Measurements from ENCODE around the gene ACSBG1. TPM values are rescaled to one million over a fixed set of nuclear protein-coding genes. Genes with fewer than 3 reads are reported as not detected.
A peak's percentile ranks its signal among the peaks of the same experiment; 100 is the strongest.

ACSBG1 gene
- total RNA-seq, 4 donors from 2014 or later, result 61.8 to 375 (median 102) TPM

DNA sequence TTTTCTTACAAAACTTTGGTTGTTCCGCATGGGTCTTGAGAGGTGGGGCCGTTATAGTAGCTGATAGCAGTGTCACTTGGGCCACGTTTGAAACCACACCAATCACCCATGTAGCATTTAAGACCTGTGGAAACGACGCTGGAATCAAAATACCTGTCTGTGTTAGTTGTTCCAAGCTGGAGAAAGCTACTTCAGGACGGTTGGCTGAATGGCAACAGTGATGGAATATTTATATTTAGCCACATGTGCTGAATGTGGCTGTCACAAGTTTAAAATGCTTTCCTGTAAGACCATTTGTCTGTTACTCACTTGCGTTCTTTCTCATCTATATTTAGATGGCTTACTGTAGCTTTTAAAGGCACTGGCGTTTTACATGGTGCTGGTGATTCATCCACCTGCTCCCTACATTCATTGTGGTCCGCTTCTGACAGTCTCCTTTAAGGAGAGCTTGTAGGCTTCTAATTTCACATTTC lies 31.4 kb upstream of the ACSBG1 start:
- Histone ChIP-seq H3K27me3 (no peaks in the 10 kb centered on the region), H3K4me1 (peaks cover 33% of the 10 kb centered on the region), H3K27ac (peak overlapping the region; percentile 24), H3K9me3 (no peaks in the 10 kb centered on the region), H3K36me3 (no peaks in the 10 kb centered on the region), H3K4me3 (peak overlapping the region; percentile 72)
- TF ChIP-seq EP300 (IDR thresholded peaks at IDR 0.05) (peak; percentile 23), CTCF (IDR thresholded peaks at IDR 0.05) (no peak), POLR2AphosphoS5 (IDR thresholded peaks at IDR 0.05) (no peak)
- WGBS, result 50% methylated on average over 9 of the region's 9 CpGs
- no peak for DNase-seq (ENCODE audit: low spot score in 2 of 2)

DNA sequence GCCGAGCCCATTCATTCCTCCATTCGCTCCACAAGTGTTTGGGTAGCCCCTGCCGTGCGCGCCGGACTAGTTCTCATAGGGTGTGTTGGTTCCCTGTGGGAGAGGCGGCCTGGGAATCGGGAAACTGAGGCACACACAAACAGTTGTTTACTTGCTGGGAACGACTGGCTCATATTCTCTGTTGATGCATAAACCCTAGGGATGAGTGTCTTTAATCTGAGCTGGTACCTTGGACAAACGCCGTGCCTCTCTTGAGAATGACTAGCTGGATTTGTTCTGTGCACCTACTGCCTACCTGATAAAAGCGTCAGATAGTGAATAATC lies 30.7 kb upstream of the ACSBG1 start:
- H3K4me3 ChIP-seq, result peak overlapping the region; percentile 72
- H3K27me3 ChIP-seq, result no peaks in the 10 kb centered on the region
- TF ChIP-seq POLR2A (IDR thresholded peaks at IDR 0.05), result no peak
- TF ChIP-seq POLR2AphosphoS5 (IDR thresholded peaks at IDR 0.05), result no peak
- no peak for TF ChIP-seq EP300 (IDR thresholded peaks at IDR 0.05)
- TF ChIP-seq CTCF (IDR thresholded peaks at IDR 0.05), result no peak
- H3K36me3 ChIP-seq, result no peaks in the 10 kb centered on the region
- H3K27ac ChIP-seq, result peak overlapping the region; percentile 86
- peaks cover 33% of the 10 kb centered on the region for H3K4me1 ChIP-seq
- 49% methylated on average over 12 of the region's 12 CpGs for WGBS
- DNase-seq (ENCODE audit: low spot score in 2 of 2), result no peak
- no peaks in the 10 kb centered on the region for H3K9me3 ChIP-seq

- peak in 1 of 2 donors; percentile 78 for DNase-seq (ENCODE audit: low spot score in 2 of 2)
- Histone ChIP-seq H3K9me3 (no peaks in the 10 kb centered on the region), H3K36me3 (no peaks in the 10 kb centered on the region), H3K4me3 (peak within 1 kb of the TSS; percentile 72), H3K27me3 (no peaks in the 10 kb centered on the region), H3K27ac (peak within 1 kb of the TSS; percentile 86), H3K4me1 (peaks cover 33% of the 10 kb centered on the region)
- WGBS, result 2% methylated on average over 11 of the region's 107 CpGs
- TF ChIP-seq CTCF (IDR thresholded peaks at IDR 0.05) (no peak), POLR2AphosphoS5 (IDR thresholded peaks at IDR 0.05) (no peak), EP300 (IDR thresholded peaks at IDR 0.05) (no peak), POLR2A (IDR thresholded peaks at IDR 0.05) (no peak)
Measured at GRCh38 chr15:78264304-78265136, 30.2 kb upstream of the ACSBG1 start, which contains the start of gene DNAJA4. Gene DNAJA4 (plus strand): TSS chr15:78264562. CDS start chr15:78264764, 202 bp downstream.

DNA sequence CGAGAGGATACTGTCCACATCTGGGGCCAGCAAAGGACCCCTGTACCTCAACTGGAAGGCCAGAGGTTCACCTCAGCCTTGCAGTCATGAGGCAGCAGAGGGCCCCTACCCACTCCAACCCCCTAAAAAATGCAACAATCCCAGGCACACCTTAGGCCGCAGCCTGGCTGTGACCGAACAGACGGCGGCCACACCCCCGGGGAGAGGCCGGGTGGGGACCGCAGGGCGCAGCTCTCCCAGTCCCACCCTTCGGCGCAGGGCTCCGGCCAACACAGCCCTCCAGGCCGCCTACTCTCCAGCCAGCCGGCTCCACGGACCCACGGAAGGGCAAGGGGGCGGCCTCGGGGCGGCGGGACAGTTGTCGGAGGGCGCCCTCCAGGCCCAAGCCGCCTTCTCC lies 29.5 kb upstream of the ACSBG1 start:
- TF ChIP-seq POLR2A (IDR thresholded peaks at IDR 0.05) (no peak), CTCF (IDR thresholded peaks at IDR 0.05) (no peak), EP300 (IDR thresholded peaks at IDR 0.05) (no peak), POLR2AphosphoS5 (IDR thresholded peaks at IDR 0.05) (no peak)
- peak overlapping the region; percentile 72 for H3K4me3 ChIP-seq
- H3K27me3 ChIP-seq, result no peaks in the 10 kb centered on the region
- no peaks in the 10 kb centered on the region for H3K36me3 ChIP-seq
- H3K27ac ChIP-seq, result peak overlapping the region; percentile 86
- 80% methylated on average over 1 of the region's 23 CpGs for WGBS
- no peaks in the 10 kb centered on the region for H3K9me3 ChIP-seq
- no peak for DNase-seq (ENCODE audit: low spot score in 2 of 2)
- H3K4me1 ChIP-seq, result peaks cover 33% of the 10 kb centered on the region

GRCh38 chr15:78263351-78263781 lies 29.0 kb upstream of the ACSBG1 start:
- WGBS, result 98% methylated on average over 6 of the region's 7 CpGs
- no peaks in the 10 kb centered on the region for H3K36me3 ChIP-seq
- no peaks in the 10 kb centered on the region for H3K27me3 ChIP-seq
- DNase-seq (ENCODE audit: low spot score in 2 of 2), result no peak
- no peak for TF ChIP-seq CTCF (IDR thresholded peaks at IDR 0.05)
- no peak for TF ChIP-seq POLR2AphosphoS5 (IDR thresholded peaks at IDR 0.05)
- no peak for TF ChIP-seq POLR2A (IDR thresholded peaks at IDR 0.05)
- no peak for TF ChIP-seq EP300 (IDR thresholded peaks at IDR 0.05)
- no peak overlapping the region for H3K4me3 ChIP-seq
- peaks cover 33% of the 10 kb centered on the region for H3K4me1 ChIP-seq
- H3K9me3 ChIP-seq, result no peaks in the 10 kb centered on the region
- no peak overlapping the region for H3K27ac ChIP-seq
